Neural progenitor cell (in vitro differentiated cells): ENCODE results near the gene SMG7.

Experiments used
- CTCF ChIP-seq: fragments of 200-600 bp; sonication (generic); IDR thresholded peaks from 2 replicates; pipeline ENCODE4 v1.5.1; 2017; ENCODE audit warnings: antibody characterized with exemption, mild to moderate bottlenecking
- EZH2 ChIP-seq: fragments of 200-600 bp; sonication (generic); IDR thresholded peaks from 2 replicates; pipeline ENCODE4 v1.6.1; 2017; ENCODE audit warnings: antibody characterized with exemption, mild to moderate bottlenecking, moderate library complexity
- EZH2phosphoT487 ChIP-seq: fragments of 200-600 bp; sonication (generic); IDR thresholded peaks from 2 replicates; pipeline ENCODE4 v1.6.1; 2017; ENCODE audit warnings: antibody characterized with exemption

GRCh38 chr1:183595537-183595936 lies 123.2 kb downstream of the SMG7 start:
- TF ChIP-seq CTCF, result no peak
- no peak for TF ChIP-seq EZH2
- no peak for TF ChIP-seq EZH2phosphoT487
